ENCODE measurements around the gene HMGN1. TPM values are rescaled to one million over a fixed set of nuclear protein-coding genes. Genes with fewer than 3 reads are reported as not detected.

HMGN1 gene
- polyA plus RNA-seq (2013, experiment 1 of 2), result 413 TPM
- polyA plus RNA-seq (2013, experiment 2 of 2), result 454 TPM

DNA sequence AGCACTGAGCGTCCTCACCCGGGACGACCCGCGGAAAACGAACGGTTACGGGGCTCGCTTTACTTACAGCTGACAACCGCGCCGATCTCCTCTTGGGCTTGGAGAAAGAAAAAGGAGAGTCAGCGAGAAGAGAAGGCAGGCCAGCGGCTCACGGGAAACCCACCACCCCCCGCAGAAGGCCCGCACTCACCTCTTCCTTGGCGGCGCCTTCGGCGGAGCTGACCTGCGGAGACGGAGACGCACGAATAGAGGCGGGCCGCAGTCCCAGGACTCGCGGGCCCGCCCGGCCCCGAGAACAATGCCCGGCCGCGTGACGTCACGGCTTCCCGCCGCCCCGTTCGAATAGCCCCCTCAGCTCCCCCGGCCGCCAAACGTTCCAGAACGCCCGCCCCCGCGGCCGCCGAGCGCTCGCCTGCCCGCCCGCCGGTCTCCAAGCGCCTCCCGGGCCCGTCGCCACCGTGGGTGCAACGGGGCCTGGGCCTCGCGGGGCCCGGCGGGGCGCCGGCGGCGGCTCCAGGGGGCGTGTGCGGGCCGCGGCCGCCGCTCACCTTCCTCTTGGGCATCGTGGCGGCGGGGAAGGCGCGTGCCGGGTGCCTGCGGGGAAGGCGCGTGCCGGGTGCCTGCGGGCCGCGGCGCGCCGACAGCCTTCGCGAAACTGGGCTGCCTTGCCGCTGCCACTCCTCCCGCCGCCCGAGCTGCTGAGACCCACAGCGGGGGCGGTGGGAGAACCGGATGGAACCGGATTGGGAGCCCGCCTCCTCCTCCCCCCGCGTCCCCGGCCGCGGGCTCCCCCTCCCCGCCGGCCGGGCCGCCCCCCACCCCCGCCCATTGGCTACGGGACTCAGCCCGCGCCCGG is at the start of gene HMGN1:
HMGN1 (minus strand) TSS at position 734 of the 856 bp plus-strand sequence; CDS start at position 563, 171 bp downstream.
- Histone ChIP-seq H3K4me1 (ENCODE audit: insufficient read depth, low read length) (peaks cover 29% of the 10 kb centered on the region), H3K4me3 (ENCODE audit: low read length) (peak within 1 kb of the TSS; percentile 93), H3K27me3 (ENCODE audit: insufficient read depth, low read length) (no peaks in the 10 kb centered on the region), H3K9me3 (ENCODE audit: insufficient read depth, low read depth, low read length) (no peaks in the 10 kb centered on the region), H3K27ac (ENCODE audit: low read depth, low read length) (peak within 1 kb of the TSS; percentile 96), H3K9ac (ENCODE audit: low read depth, low read length) (peak within 1 kb of the TSS; percentile 98), H3K36me3 (ENCODE audit: insufficient read depth, low read length) (peaks cover 44% of the 10 kb centered on the region)
- WGBS, result under 1% methylated on average over 105 of the region's 116 CpGs

GRCh38 chr21:39397646-39398385 is 48.9 kb upstream of the HMGN1 start:
- H3K9ac ChIP-seq (ENCODE audit: low read depth, low read length), result 0 out of 2 replicates have a peak overlapping the region, but pooled peaks have one; percentile 0
- WGBS, result 92% methylated on average over 11 of the region's 11 CpGs
- H3K9me3 ChIP-seq (ENCODE audit: insufficient read depth, low read depth, low read length), result no peaks in the 10 kb centered on the region
- H3K27ac ChIP-seq (ENCODE audit: low read depth, low read length), result no peak overlapping the region
- H3K27me3 ChIP-seq (ENCODE audit: insufficient read depth, low read length), result no peaks in the 10 kb centered on the region
- H3K4me1 ChIP-seq (ENCODE audit: insufficient read depth, low read length), result no peaks in the 10 kb centered on the region
- H3K36me3 ChIP-seq (ENCODE audit: insufficient read depth, low read length), result peaks cover 46% of the 10 kb centered on the region
- H3K4me3 ChIP-seq (ENCODE audit: low read length), result no peak overlapping the region

DNA sequence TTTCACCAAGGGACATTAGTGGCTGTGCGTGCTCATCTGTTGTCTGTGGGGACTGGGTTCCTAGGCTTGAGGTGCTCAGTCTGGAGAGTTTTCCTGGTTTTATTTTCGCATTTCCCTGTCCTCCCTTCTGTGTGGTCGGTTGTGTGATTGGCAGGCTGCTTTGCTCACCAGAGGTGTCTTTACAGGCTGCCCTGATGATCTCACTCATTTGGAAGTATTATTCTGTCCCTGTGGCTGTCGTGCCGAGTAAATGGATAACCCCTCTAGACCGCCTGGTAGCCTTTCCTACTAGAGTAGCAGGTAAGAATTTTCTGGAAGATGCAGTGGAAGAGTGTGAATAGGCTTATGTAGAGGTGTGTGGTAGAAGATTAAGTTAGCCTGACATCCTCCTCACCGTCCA is 44.1 kb upstream of the HMGN1 start:
- Histone ChIP-seq H3K9ac (ENCODE audit: low read depth, low read length) (no peak overlapping the region), H3K9me3 (ENCODE audit: insufficient read depth, low read depth, low read length) (no peaks in the 10 kb centered on the region), H3K4me3 (ENCODE audit: low read length) (no peak overlapping the region), H3K27me3 (ENCODE audit: insufficient read depth, low read length) (no peaks in the 10 kb centered on the region), H3K27ac (ENCODE audit: low read depth, low read length) (no peak overlapping the region), H3K36me3 (ENCODE audit: insufficient read depth, low read length) (peaks cover 64% of the 10 kb centered on the region), H3K4me1 (ENCODE audit: insufficient read depth, low read length) (peaks cover 5% of the 10 kb centered on the region; the same call in 1 of the 2 replicates)
- WGBS, result 93% methylated on average over 7 of the region's 7 CpGs

DNA sequence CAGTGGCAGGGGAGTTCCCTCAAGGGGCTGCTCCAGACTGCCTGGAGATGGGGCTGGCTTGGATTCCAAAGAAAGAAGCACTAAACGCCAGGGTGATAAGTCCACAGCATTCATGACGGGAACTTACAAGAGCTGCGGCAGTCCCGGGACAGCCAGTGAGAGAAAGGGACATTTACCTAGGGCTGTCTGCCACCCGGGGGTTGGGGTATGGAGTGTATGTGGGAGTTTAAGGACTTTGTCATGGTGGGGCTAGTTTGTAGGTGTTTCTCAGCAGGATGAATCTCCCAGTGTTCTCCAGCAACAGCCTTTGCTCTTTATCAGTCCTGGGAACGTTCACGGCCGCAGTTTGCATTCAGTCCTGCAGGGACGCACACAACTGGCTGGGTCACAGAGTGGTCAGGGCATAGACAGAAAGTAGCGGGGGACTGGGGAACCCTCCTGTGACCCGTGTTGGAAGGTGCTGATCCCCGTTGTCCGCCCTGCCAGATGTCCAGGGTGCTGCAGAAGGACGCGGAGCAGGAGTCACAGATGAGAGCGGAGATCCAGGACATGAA is 41.4 kb upstream of the HMGN1 start:
- Histone ChIP-seq H3K9me3 (ENCODE audit: insufficient read depth, low read depth, low read length) (no peaks in the 10 kb centered on the region), H3K4me3 (ENCODE audit: low read length) (no peak overlapping the region), H3K4me1 (ENCODE audit: insufficient read depth, low read length) (peaks cover 5% of the 10 kb centered on the region), H3K36me3 (ENCODE audit: insufficient read depth, low read length) (peaks cover 45% of the 10 kb centered on the region), H3K9ac (ENCODE audit: low read depth, low read length) (no peak overlapping the region), H3K27me3 (ENCODE audit: insufficient read depth, low read length) (no peaks in the 10 kb centered on the region), H3K27ac (ENCODE audit: low read depth, low read length) (no peak overlapping the region; the same call in 1 of the 2 replicates)
- WGBS, result 89% methylated on average over 16 of the region's 16 CpGs

DNA sequence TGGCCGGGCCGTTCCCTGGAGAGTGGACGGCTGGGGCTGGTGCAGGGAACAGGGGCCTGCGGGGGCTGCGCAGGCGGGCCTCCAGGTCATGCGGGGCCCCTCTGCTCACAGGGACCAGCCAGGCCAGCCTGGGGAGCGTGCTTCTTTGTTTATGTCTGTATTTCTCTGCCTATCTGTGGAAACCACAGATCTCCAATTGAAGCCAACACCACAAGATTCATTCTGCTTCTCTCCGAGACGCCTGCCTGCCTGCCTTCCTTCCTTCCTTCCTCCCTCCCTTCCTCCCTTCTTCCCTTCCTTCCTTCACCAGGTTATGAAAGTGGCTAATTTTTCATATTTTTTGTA is 39.9 kb upstream of the HMGN1 start:
- H3K4me3 ChIP-seq (ENCODE audit: low read length), result peak overlapping the region; percentile 57; the same call in 1 of the 2 replicates
- H3K9me3 ChIP-seq (ENCODE audit: insufficient read depth, low read depth, low read length), result no peaks in the 10 kb centered on the region
- H3K27me3 ChIP-seq (ENCODE audit: insufficient read depth, low read length), result no peaks in the 10 kb centered on the region
- no peak overlapping the region for H3K27ac ChIP-seq (ENCODE audit: low read depth, low read length)
- H3K9ac ChIP-seq (ENCODE audit: low read depth, low read length), result no peak overlapping the region
- H3K4me1 ChIP-seq (ENCODE audit: insufficient read depth, low read length), result peaks cover 5% of the 10 kb centered on the region
- peaks cover 31% of the 10 kb centered on the region for H3K36me3 ChIP-seq (ENCODE audit: insufficient read depth, low read length)
- 27% methylated on average over 10 of the region's 10 CpGs for WGBS

- Histone ChIP-seq H3K4me1 (ENCODE audit: insufficient read depth, low read length) (peaks cover 5% of the 10 kb centered on the region), H3K9me3 (ENCODE audit: insufficient read depth, low read depth, low read length) (no peaks in the 10 kb centered on the region), H3K36me3 (ENCODE audit: insufficient read depth, low read length) (peaks cover 25% of the 10 kb centered on the region), H3K9ac (ENCODE audit: low read depth, low read length) (peak overlapping the region; percentile 52), H3K4me3 (ENCODE audit: low read length) (peak overlapping the region; percentile 57), H3K27ac (ENCODE audit: low read depth, low read length) (peak overlapping the region; percentile 60; the same call in 1 of the 2 replicates), H3K27me3 (ENCODE audit: insufficient read depth, low read length) (no peaks in the 10 kb centered on the region)
- 17% methylated on average over 35 of the region's 35 CpGs for WGBS
Observed at GRCh38 chr21:39388038-39388810, 39.3 kb upstream of the HMGN1 start.

- Histone ChIP-seq H3K27ac (ENCODE audit: low read depth, low read length) (peak overlapping the region; percentile 60; the same call in 1 of the 2 replicates), H3K4me1 (ENCODE audit: insufficient read depth, low read length) (peaks cover 5% of the 10 kb centered on the region)
Observed at GRCh38 chr21:39387461-39388037, 38.7 kb upstream of the HMGN1 start.

GRCh38 chr21:39386899-39387298 is 38.0 kb upstream of the HMGN1 start:
- Histone ChIP-seq H3K9ac (ENCODE audit: low read depth, low read length) (no peak overlapping the region), H3K4me3 (ENCODE audit: low read length) (no peak overlapping the region), H3K27ac (ENCODE audit: low read depth, low read length) (no peak overlapping the region), H3K4me1 (ENCODE audit: insufficient read depth, low read length) (peaks cover 5% of the 10 kb centered on the region), H3K36me3 (ENCODE audit: insufficient read depth, low read length) (peaks cover 12% of the 10 kb centered on the region), H3K27me3 (ENCODE audit: insufficient read depth, low read length) (no peaks in the 10 kb centered on the region), H3K9me3 (ENCODE audit: insufficient read depth, low read depth, low read length) (no peaks in the 10 kb centered on the region)
- 93% methylated on average over 9 of the region's 11 CpGs for WGBS

More at GRCh38 chr21:39387461-39388037, 38.7 kb upstream of the HMGN1 start:
- H3K9ac ChIP-seq (ENCODE audit: low read depth, low read length), result peak overlapping the region; percentile 52
- 2% methylated on average over 20 of the region's 21 CpGs for WGBS
- H3K27me3 ChIP-seq (ENCODE audit: insufficient read depth, low read length), result no peaks in the 10 kb centered on the region
- peak overlapping the region; percentile 57 for H3K4me3 ChIP-seq (ENCODE audit: low read length)
- H3K36me3 ChIP-seq (ENCODE audit: insufficient read depth, low read length), result peaks cover 18% of the 10 kb centered on the region
- H3K9me3 ChIP-seq (ENCODE audit: insufficient read depth, low read depth, low read length), result no peaks in the 10 kb centered on the region

GRCh38 chr21:39386194-39386593 is 37.3 kb upstream of the HMGN1 start:
- H3K4me1 ChIP-seq (ENCODE audit: insufficient read depth, low read length), result peaks cover 8% of the 10 kb centered on the region
- H3K36me3 ChIP-seq (ENCODE audit: insufficient read depth, low read length), result peaks cover 5% of the 10 kb centered on the region; the same call in 1 of the 2 replicates
- no peaks in the 10 kb centered on the region for H3K27me3 ChIP-seq (ENCODE audit: insufficient read depth, low read length)
- H3K9ac ChIP-seq (ENCODE audit: low read depth, low read length), result no peak overlapping the region
- H3K9me3 ChIP-seq (ENCODE audit: insufficient read depth, low read depth, low read length), result no peaks in the 10 kb centered on the region
- no peak overlapping the region for H3K27ac ChIP-seq (ENCODE audit: low read depth, low read length)
- no peak overlapping the region for H3K4me3 ChIP-seq (ENCODE audit: low read length)
- 71% methylated on average over 13 of the region's 13 CpGs for WGBS

Measured in HUES64 (cell line).